ENCODE data around the gene EHMT1.

GRCh38 chr9:137593176-137593575 is 25.6 kb upstream of the EHMT1 start:
- TF ChIP-seq, protein P1, sequence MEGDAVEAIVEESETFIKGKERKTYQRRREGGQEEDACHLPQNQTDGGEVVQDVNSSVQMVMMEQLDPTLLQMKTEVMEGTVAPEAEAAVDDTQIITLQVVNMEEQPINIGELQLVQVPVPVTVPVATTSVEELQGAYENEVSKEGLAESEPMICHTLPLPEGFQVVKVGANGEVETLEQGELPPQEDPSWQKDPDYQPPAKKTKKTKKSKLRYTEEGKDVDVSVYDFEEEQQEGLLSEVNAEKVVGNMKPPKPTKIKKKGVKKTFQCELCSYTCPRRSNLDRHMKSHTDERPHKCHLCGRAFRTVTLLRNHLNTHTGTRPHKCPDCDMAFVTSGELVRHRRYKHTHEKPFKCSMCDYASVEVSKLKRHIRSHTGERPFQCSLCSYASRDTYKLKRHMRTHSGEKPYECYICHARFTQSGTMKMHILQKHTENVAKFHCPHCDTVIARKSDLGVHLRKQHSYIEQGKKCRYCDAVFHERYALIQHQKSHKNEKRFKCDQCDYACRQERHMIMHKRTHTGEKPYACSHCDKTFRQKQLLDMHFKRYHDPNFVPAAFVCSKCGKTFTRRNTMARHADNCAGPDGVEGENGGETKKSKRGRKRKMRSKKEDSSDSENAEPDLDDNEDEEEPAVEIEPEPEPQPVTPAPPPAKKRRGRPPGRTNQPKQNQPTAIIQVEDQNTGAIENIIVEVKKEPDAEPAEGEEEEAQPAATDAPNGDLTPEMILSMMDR (IDR thresholded peaks at IDR 0.05; ENCODE audit: insufficient read depth, low read length, poor library complexity, severe bottlenecking): no peak
- no peak for TF ChIP-seq EZH2phosphoT487 (conservative IDR thresholded peaks at IDR 0.05; ENCODE audit: low read length)

Data from SU-DHL-6 (cell line).